Left lung (tissue), 10 donors: ENCODE measurements around the gene SLC9A7. TPM values are rescaled to one million over a fixed set of nuclear protein-coding genes. Genes with fewer than 3 reads are reported as not detected.

Source experiments
- ATAC-seq: fragments of 200-7000 bp; cut with Tn5 transposase; one replicate; pipeline ENCODE4 v1.9.1; 2020; ENCODE audit warnings: moderate library complexity
- DNase-seq, 4 donors: peaks; one replicate each; pipeline ENCODE4 v3.0.0-alpha.2; 2013 to 2020
- H3K27ac ChIP-seq, 2 donors: fragments of 200-600 bp; sonication (generic) in 1 of 2; one replicate each; pipeline versions ENCODE4 v1.5.0 to v1.8.0; 2020 to 2021
- H3K27me3 ChIP-seq, 2 donors: fragments of 200-600 bp; sonication (generic) in 1 of 2; one replicate each; pipeline versions ENCODE4 v1.5.0 to v1.8.0; 2020 to 2021
- H3K36me3 ChIP-seq, 2 donors: fragments of 200-600 bp; sonication (generic) in 1 of 2; one replicate each; pipeline versions ENCODE4 v1.5.0 to v1.8.0; 2020 to 2021
- H3K4me1 ChIP-seq, 2 donors: fragments of 200-600 bp; one replicate each; pipeline ENCODE4 v1.8.0; 2021
- H3K4me3 ChIP-seq, 2 donors: fragments of 200-600 bp; sonication (generic) in 1 of 2; one replicate each; pipeline versions ENCODE4 v1.5.0 to v1.8.0; 2020 to 2021; ENCODE audit warnings: mild to moderate bottlenecking in 1 of 2
- H3K9me3 ChIP-seq, 2 donors: fragments of 200-600 bp; sonication (generic) in 1 of 2; one replicate each; pipeline versions ENCODE4 v1.5.0 to v1.8.0; 2020 to 2021
- intact Hi-C, 2 donors: fragments of 100-400 bp; cut with DNase I; formaldehyde crosslinking; loops; one replicate each; pipeline versions ENCODE4 v1.11.2 to v1.14.2; 2022
- polyA plus RNA-seq, 6 donors: library from polyadenylated mRNA; unstranded; fragments of 120-200 nt; gene quantifications; one replicate each; pipeline ENCODE4 v1.2.1, GENCODE V29; 2013; ENCODE audit not compliant: insufficient read length in 6 of 6
- total RNA-seq, 2 donors: library from RNA; stranded (reverse); fragmentation: NEBNext Ultra II Directional; extraction: Animal tissue kit (Norgen Biotek cat#: 25700); gene quantifications; one replicate each; pipeline ENCODE4 v1.2.1, GENCODE V29; 2021
- TF ChIP-seq, protein P1 (sequence below), 2 donors: fragments of 200-600 bp; sonication (generic) in 1 of 2; IDR thresholded peaks; one replicate each; pipeline versions ENCODE4 v1.5.0 to v1.8.0; 2021; ENCODE audit warnings: antibody characterized with exemption in 2 of 2
- donor health status: DM: no; HTN: yes; CAD: no.
- donor health status: DM: no; HTN: no; CAD: no.

SLC9A7 gene
- total and polyA plus RNA-seq, 8 donors = 2.3 to 10.5 (median 3.2) TPM

- no peaks in the 10 kb centered on the region for H3K27me3 ChIP-seq
- intact Hi-C loops = no loop called here
- H3K4me3 ChIP-seq = no peak overlapping the region
- DNase-seq (no peak), ATAC-seq (no peak)
- no peaks in the 10 kb centered on the region for H3K9me3 ChIP-seq
- H3K36me3 ChIP-seq = no peaks in the 10 kb centered on the region
- TF ChIP-seq, protein P1, sequence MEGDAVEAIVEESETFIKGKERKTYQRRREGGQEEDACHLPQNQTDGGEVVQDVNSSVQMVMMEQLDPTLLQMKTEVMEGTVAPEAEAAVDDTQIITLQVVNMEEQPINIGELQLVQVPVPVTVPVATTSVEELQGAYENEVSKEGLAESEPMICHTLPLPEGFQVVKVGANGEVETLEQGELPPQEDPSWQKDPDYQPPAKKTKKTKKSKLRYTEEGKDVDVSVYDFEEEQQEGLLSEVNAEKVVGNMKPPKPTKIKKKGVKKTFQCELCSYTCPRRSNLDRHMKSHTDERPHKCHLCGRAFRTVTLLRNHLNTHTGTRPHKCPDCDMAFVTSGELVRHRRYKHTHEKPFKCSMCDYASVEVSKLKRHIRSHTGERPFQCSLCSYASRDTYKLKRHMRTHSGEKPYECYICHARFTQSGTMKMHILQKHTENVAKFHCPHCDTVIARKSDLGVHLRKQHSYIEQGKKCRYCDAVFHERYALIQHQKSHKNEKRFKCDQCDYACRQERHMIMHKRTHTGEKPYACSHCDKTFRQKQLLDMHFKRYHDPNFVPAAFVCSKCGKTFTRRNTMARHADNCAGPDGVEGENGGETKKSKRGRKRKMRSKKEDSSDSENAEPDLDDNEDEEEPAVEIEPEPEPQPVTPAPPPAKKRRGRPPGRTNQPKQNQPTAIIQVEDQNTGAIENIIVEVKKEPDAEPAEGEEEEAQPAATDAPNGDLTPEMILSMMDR (IDR thresholded peaks at IDR 0.05) = no peak
- H3K27ac ChIP-seq = no peak overlapping the region
- no peaks in the 10 kb centered on the region for H3K4me1 ChIP-seq
These were observed 141.0 kb downstream of the SLC9A7 start for GRCh38 chrX:46617906-46618305.

DNA sequence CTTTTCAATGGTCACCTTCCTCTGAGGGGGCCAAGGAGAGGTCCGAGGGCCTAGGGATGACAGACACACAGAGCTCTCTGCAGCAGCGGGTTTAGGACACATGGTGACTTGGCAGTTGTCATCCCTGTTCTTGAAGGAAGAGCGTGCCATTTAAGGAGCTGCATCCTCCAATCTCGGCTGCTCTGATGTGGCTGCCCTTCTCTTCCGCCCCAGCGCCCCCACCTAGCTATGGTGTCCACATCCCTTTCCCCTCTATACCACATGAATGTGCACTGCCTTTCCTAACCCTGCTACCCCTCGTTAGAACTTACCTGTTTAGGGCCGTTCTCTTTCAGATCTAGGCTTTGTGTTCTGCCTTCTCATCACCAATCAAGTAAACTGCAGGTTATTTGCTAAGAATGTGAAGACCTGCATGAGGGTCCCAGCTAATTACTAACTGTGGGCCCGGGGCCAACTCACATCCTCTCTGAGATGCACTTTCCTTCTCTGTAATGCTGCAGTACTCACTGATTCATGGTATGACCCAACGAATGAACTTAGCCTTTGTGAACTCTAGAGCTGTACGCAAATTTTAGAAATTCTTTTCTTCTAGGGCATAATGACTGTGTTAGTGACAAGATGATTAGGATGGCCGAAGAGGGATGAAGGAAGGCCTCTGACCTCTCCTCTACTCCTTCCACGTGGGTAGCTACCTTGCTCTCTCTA is 147.1 kb downstream of the SLC9A7 start:
- ATAC-seq (no peak), DNase-seq (no peak)
- intact Hi-C loops = no loop called here
- H3K4me3 ChIP-seq = no peak overlapping the region
- no peak overlapping the region for H3K27ac ChIP-seq
- H3K4me1 ChIP-seq = no peaks in the 10 kb centered on the region
- no peaks in the 10 kb centered on the region for H3K27me3 ChIP-seq
- TF ChIP-seq, protein P1 (IDR thresholded peaks at IDR 0.05) = no peak
- no peaks in the 10 kb centered on the region for H3K9me3 ChIP-seq
- no peaks in the 10 kb centered on the region for H3K36me3 ChIP-seq

DNA sequence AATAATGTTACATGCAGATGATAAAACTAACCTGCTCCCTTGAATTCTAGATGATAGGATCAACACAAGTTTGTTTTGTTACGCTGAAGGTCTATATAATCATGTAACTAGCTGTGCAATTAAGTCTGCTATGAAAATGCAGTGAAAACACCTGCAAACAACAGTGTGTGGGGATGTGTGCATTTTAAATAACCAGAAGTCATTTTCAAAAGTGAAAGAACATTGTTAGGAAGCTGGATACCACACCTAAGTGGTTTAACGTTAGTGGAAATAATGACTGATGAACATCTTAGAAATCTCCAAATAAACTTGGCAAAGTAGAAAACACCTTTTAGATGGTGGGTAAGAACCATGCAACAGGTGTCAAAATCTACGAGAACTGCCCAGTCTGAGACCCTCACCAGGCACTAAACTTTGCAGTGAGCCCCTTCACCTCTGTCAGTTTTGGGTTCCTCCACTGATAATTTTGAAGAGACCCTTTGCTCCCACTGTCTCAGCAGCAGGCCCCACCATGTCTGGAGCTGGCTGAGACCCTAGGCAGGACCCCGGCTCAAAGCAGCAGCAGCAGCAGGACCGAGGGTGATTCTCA is 148.8 kb downstream of the SLC9A7 start:
- DNase-seq = no peak
- H3K4me1 ChIP-seq = no peaks in the 10 kb centered on the region
- no peak overlapping the region for H3K4me3 ChIP-seq
- H3K27me3 ChIP-seq = no peaks in the 10 kb centered on the region
- TF ChIP-seq, protein P1 (IDR thresholded peaks at IDR 0.05) = no peak
- no peaks in the 10 kb centered on the region for H3K36me3 ChIP-seq
- intact Hi-C loops = no loop called here
- no peaks in the 10 kb centered on the region for H3K9me3 ChIP-seq
- no peak for ATAC-seq
- H3K27ac ChIP-seq = no peak overlapping the region

DNA sequence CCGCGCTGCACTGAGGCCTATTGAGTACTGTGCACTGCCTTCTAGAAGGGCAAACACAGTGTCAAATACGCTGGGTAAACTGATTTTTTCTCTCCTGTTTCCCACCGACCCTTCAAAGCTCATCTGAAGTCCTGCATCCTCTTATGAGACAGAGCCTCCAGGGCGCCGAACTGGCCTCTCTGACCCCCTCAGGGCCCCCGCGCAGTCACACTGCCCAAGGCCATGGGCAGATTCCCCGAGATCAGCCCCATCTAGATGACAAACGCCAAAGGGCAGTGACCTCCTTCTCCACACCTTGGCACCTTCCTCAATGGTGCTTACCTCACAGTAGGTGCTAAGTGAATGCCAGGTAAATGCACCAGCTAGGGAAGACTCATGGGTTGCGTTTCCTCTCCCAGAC is 151.0 kb downstream of the SLC9A7 start:
- ATAC-seq (no peak), DNase-seq (no peak)
- Histone ChIP-seq H3K4me1 (no peaks in the 10 kb centered on the region), H3K4me3 (no peak overlapping the region), H3K36me3 (no peaks in the 10 kb centered on the region), H3K27me3 (no peaks in the 10 kb centered on the region), H3K27ac (no peak overlapping the region), H3K9me3 (no peaks in the 10 kb centered on the region)
- TF ChIP-seq, protein P1 (IDR thresholded peaks at IDR 0.05) = no peak
- intact Hi-C loops = no loop called here

GRCh38 chrX:46602468-46603102 is 156.3 kb downstream of the SLC9A7 start:
- no peaks in the 10 kb centered on the region for H3K9me3 ChIP-seq
- no peak for DNase-seq
- no peaks in the 10 kb centered on the region for H3K27me3 ChIP-seq
- H3K4me1 ChIP-seq = no peaks in the 10 kb centered on the region
- TF ChIP-seq, protein P1 (IDR thresholded peaks at IDR 0.05) = no peak
- H3K36me3 ChIP-seq = no peaks in the 10 kb centered on the region
- H3K27ac ChIP-seq = no peak overlapping the region
- no peak for ATAC-seq
- intact Hi-C loops = no loop called here
- H3K4me3 ChIP-seq = no peak overlapping the region
